Stimulated activated CD4-positive, alpha-beta T cell treated with anti-CD3 and anti-CD28 coated beads, Interleukin-15, amount 100 ng/mL, for 1 hour (primary cell): ENCODE measurements around the gene DNAJC8.

ENCODE experiments used
- DNase-seq, 2 donors: peaks; one replicate each; pipeline ENCODE4 v3.0.0-alpha.2; 2020; ENCODE audit warnings: low read depth in 1 of 2, low spot score in 1 of 2

Gene DNAJC8

DNA sequence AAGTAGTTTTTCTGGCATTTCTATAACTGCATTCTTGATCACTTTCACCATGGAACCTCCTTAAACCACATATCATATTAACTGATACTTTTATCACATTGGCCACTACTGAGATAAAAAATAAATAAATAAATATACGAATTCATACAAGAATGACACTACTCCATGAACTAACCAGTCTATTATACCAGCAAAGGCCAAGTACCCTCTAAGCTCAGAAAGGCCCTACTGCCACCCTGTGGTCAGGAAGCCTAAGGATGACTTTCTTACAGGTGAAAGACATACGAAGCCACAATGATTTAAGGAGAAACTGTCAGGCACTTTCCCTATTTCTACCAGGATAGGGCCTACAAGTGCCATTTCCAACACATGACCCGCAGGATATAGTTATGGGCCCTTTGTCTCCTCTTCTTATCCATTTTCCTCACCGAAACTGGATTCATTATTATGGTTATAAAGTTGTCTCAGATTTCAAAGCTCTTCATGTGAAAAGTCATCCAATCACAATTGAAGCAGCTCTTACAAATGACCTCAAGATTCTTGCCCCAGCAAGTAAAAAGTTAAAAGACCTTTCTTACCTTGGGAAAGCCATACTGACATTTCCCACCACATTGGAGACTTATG lies 23.9 kb downstream of the DNAJC8 start:
- peak; percentile 23 to 26 for DNase-seq

DNA sequence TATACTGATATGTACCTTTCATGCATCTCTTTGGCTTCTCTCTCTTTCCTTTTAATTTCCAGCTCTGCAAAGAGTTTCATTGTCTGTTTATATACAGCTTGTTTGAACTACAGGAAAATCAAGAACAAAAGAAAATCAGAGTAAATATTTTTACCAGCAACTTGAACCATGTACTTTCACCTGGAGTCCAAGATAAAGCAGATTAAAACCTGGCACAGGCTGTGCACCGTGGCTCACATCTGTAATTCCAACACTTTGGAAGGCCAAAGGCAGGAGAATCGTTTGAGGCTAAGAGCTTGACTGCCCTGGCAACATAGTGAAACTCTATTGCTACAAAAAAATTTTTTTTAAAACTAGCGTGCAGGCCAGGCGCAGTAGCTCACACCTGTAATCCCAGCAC lies 27.6 kb downstream of the DNAJC8 start:
- no peak for DNase-seq

DNA sequence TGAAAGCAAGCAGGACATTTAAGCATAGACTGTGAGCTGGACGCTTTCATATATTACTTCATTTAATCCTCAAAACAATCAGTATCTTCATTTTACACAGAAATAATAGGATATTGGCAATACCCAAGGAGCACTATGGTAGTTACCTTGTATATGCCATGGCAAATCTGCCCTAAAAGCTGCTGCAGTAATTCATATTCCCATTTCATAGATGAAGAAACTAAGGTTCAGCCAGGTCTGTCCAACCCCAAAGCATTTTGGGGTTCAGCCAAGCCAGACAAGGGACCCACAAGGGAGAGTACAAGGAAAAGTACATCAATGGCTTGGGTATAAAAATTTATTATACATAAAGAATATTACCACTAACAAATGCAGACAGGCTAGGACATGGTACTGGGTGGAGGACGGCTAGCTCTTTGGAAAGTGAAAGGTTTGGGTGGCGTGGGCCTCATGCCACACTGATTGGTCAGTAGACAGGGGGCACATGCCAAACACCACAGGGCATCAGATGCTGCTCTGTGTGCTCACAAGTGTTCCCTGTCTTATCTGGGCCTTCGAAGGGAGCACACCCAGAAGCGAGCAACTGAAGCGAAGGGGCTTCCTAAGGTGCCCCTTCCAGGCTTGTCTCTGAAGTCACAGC lies 32.5 kb downstream of the DNAJC8 start:
- no peak for DNase-seq

DNA sequence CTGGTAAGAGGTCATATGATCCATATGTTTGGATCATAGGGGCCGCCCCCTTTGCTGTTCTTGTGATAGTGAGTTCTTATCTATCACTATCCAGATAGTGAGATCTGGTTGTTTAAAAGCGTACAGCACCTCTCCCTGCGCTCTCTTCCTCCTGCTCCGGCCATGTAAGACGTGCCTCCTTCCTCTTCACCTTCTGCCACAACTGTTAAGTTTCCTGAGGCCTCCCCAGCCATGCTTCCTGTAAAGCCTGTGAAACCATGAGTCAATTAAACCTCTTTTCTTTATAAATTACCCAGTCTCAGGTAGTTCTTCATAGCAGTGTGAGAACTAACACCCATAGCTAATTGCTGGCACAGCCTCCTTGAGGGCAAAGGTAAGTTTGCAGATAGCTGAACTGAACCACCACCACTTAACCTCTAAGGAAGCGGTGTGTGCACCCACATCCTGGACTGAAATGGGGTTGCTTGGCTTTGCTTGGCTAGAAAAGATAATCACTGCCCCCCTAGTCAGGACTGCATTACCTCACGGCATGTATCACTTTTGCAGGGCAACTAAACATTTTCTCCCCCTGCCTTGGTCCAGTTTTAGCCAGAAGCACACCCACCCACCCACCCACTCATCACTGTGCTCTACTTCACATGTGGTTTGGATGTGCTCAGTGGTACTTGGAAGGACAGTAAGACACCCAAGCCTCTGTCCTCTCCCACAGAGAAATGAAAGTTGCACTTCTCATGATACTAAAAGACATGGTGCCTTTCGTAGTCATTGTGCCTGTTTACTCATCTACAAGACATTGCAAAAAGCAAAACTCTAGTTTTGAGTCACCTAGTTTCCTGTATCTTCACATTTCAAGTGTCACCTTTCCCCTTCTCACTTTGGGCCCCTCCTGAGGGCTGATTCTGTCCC lies 33.2 kb downstream of the DNAJC8 start:
- DNase-seq = peak in 1 of 2 donors; percentile 10

DNA sequence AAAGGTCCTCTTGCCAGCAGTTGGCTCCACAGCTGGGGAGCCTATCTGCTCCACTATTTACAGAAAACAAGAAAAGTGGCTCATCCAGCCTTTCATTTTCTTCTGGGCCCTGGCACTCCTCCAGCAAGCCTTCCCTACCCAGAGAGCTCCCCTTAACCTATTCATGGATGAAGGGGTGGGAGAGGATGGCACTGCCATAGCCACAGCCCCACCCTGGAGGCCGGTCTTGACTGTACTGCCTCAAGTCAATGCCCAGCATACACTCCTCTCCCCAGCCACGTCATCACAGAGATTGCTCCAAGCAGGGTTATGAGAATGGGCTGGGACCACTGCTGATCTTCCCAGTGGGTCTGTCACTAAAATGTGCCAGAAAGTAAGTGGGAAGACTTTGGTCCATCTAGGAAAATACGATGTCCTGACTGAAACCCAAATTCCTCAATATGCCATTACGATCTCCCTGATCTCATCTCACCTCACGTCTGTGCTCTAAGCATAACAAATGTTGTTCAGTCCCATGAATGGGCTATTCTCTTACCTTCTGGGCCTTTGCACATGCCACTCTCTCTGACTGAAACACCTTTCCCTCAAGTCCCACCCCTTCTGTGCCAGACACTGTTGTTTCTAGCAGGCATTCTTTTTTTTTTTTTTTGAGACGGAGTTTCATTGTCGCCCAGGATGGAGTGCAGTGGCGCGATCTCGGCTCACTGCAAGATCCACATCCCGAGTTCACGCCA lies 35.0 kb downstream of the DNAJC8 start:
- no peak for DNase-seq

DNA sequence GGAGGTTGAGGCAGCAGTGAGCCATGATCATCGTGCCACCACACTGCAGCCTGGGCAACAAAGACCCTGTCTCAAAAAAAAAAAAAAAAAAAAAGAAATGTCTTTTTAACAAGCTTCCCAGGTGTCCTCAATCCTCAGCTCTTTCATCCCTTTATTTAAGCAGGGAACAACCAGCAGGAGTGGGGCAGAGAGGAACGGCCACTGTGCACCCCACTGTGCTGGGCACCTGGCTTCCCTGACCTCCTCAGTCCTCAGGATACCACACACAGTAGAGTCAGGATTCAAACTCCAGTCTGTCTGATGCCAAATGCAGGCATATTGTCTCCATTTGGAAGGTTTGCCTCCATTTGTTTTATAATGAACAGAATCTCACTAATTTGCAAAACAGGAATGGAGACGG lies 36.5 kb downstream of the DNAJC8 start:
- no peak for DNase-seq

DNA sequence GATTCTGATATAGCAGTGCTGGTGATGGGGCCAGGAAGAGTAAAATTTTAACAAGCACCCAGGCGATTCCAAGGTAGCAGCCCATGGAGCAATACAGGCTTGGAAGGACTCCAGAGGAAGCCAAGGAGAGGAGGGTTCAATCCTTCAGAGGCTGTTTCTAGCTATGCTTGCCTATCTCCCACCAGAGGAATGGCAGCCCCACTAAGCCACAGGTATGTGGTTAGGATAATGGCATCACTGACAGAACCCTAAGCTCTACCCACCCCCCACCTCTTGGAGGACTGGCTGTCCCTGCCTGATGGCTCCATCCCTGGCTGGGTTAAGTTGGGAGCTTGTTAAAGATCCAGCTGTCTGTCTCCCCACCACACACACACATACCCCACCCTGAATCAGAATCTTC lies 37.0 kb downstream of the DNAJC8 start:
- DNase-seq = no peak

DNA sequence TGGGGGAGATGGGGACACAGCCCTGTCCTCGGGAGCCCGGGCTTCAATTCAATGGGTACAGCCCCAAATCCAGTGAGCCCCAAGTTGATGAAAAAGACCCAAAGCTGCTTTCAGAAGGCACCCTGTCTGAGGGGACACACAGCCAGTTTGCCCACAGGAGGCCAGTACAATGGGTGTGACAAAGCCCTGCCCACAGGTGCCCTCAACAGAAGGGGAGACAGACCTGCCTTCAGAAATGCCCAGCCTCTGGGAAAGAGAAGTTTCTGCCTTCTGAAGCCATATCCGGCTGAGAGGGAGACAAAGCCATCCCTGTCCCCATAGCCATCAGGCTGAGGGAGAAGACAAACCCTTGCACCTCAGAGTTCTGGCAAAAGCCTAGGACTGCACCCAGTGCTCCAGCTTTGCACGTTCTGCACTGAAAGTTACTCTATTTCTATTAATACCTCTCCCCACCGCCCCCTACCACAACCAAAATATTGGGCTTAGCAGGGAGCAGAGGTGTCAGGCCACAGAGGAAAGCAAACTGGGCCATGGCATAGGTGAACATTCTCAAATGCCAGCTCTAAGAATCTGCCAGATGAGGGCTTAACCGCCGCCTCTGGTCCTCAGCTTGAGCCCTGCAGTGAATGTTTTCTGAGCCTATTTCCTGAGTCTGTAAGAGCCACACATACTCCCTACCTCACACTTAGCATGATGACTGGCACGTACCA lies 38.3 kb downstream of the DNAJC8 start:
- DNase-seq = no peak

DNA sequence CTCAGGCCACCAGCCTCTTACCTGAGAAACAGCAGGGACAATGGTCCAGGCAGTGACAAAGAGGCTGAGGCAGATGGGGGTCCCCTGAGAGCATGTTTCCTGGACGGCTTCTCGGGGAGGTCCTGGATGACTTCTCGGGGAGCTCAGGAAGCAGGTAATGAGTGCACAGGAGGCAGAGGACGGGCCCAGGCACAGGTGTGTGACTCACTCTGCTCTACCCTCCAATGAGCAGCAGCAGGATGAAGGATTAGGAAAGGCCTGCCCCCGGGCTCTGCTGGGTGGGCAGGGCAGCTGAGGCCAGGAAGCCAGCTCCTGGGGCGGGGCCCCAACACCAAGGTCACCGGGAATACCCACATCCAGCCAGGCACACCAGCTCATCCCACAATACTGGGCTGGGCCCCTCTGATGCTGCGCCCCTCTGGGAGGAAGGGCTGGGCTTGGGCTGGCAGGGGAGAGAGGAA lies 39.1 kb downstream of the DNAJC8 start:
- DNase-seq = no peak

DNA sequence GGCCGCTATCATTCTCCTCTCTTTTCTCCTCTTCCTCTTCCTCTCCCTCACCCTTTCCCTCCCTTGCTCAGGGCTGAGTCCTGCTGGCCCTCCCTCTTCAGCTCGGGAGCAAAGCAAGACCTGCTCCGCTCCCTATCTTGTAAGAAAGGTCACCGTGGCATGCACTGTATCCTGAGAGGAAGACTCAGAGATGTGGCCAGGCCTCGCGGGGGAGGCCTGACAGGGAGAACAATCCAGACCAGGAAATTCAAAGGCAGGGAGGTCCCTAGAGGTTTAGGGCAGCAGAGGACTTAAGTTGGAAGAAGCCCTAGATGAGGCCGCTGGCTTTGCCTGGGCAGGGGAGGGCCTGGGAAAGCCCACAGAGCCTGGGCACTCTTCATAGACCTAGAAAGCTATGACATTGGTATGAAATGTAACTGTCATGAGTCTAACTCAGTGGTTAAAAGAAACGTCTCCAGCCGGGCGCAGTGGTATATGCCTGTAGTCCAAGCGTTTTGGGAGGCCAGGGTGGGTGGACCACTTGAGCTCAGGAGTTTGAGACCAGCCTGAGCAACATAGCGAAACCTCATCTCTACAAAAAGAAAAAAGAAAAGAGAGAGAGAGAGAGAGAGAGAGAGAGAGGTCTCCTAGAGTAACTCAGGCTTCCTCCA lies 41.7 kb downstream of the DNAJC8 start:
- no peak for DNase-seq

DNA sequence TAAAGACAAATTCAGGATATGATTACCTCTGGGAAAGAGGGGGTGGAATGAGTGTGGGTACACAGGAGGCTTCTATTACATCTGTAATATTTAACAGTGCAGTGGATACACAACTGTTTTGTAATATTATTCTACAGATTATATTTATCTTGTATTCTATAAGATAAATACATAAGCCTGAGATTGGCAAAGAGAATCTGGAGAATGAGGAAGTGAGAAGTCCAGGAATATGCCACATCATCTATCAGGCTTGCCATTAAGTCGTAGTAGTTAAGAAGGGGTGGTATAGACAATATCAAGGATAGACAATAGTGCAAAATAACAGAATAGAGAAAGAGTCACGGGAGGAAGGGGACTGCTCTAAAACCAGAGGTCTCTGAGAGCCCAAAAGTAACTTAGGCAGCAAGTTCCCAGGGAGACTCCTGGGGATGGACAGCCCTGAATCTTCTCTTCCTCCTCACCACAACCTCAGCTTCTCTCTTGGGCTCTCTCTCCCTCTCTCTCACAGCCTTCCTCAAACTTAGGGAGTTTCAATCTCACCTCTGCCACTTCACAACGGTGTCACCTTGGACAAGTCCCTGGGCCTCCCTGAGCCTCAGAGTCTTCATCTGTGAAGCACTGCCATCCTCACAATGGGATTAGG lies 42.4 kb downstream of the DNAJC8 start:
- DNase-seq = no peak

DNA sequence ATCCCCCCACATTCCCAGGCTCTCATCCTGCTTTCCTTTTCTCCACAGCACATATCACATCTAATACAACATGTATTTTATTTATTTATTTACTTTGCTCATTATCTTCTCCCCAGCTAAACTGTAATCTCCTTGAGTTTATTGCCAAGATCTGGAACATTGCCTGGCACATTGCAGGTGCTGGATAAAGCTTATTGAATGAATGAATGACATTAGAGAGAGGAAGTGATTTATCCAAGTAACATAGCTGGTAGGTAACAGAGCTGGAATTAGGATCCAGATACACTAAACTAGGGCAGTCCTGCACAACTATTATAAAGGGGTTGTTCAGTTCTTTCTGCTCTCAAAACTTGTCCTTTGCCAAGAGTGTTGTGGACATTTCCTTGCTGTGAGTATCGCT lies 47.8 kb downstream of the DNAJC8 start:
- DNase-seq = no peak

DNA sequence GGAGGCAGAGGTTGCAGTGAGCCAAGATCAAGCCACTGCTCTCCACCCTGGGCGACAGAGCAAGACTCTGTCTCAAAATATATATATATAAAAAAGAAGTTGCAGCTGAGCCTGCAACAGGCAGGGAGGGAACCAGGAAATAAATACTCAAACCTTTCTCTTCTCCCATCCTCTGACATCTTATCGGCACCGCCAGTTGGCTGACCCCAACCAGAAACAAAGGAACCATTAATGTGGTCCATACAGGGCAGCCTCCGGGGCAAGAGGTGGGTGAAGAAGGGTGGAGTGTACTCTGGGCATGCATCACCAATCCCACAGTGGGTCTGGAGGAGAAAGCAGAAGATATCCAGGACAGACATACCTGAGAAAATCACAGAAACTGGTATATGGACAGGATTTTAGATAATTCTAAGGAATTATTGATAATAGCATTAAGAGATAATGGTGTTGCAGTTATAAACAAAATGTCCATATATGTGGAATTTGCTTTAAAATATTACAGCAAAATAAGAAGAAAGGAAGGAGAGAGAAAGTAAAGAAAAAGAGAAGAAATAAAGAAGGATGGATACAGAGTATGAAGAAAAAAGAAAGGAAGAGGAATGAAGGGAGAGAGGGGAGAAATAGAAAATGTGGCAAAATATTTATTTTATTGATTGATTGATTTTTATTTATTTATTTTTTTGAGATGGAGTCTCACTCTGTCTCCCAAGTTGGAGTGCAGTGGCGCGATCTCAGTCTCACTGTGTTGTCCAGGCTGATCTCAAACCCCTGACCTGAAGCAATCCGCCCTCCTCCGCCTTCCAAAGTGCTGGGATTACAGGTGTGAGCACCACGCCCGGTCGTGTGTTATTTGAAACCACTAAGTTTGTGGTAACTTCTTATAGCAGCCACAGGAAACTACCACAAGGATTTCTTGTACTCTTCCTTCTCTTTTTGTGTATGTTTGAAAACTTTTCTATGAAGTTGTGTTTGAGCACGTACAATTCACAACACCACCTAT lies 52.2 kb downstream of the DNAJC8 start:
- DNase-seq = no peak

DNA sequence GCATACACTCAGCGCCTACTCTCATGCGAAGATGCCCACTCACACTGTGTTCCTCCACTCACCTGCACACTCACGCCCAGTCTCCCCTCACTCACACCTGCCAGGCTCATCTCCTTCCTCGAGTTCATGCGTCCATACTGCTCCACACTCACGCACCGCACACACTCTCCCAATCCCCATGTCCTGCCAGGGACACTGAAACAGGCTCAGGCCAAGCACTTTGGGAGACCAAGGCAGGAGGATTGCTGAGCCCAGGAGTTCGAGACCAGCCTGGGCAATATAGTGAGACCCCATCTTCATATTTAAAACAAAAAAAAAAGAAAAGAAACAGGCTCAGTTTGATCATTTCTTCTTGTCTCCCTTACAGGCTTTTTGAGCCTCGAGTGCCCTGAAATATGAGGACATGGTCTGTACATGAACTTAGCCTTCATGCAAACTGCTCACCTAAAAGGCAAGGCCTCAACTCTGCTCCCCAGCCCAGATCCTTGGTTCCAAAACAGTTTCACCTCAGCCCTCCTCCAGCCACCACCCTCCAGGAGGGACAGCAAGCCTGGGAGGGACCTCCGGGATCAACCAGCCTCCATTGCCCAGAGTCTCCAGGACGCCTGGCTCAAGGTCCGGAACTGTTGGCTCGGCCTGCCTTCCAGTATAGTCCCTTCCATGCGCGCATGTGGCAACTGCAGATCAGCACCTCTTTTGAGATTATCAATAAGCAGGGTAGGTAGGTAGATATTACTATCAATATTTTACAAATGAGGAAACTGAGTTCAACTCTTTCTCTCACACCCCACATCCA lies 53.9 kb downstream of the DNAJC8 start:
- DNase-seq = no peak

DNA sequence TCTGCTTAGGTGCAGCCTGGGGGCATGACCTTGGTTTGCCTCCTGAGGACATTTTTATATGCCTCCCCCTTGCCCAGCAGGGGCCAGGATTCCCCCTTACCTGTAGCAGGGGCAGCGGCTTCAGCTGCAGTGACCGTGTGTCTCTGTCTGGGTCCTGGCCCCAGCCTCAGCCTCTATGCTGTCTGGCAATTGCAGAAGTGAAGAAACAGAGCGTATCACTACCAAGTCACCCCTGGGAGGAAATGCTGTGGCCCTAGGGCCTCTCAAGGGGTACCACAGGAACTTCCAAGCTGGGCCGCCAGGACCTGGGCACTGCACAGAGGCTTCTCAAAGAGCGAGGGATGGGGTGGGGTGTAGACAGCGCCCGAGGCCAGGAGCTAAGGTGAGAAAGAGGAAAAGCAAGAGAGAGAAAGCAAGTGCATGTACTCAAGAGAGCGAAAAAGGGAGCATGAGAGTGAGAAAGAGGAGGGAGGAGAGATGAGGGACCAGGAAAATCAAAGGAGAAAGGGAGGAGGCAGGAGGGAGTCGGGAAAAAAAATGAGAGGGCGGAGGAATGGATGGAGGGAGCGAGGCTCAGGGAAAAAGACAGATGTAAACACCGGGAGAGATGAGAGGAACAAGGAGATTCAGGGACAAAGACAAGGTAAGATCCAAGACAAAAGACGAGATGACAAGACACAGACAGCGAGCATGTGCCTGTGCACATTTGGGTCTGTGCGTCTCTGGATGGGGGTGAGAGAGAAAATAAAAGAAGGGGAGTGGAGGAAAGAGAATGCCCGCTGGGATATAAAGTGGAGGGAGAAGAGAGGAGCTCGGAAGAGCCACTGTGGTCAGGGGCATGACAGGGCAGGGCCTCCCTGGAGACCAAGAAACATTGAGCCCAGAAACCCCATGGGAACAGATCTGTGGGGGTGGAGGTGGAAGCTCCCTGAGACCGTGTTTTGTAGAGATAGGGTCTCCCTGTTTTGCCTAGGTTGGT lies 56.0 kb downstream of the DNAJC8 start, which contains the start of gene PTAFR:
Gene PTAFR (minus strand): TSS at position 199 of the 979 bp plus-strand sequence. CDS start 25,669 bp downstream, outside the sequence.
- no peak for DNase-seq

DNA sequence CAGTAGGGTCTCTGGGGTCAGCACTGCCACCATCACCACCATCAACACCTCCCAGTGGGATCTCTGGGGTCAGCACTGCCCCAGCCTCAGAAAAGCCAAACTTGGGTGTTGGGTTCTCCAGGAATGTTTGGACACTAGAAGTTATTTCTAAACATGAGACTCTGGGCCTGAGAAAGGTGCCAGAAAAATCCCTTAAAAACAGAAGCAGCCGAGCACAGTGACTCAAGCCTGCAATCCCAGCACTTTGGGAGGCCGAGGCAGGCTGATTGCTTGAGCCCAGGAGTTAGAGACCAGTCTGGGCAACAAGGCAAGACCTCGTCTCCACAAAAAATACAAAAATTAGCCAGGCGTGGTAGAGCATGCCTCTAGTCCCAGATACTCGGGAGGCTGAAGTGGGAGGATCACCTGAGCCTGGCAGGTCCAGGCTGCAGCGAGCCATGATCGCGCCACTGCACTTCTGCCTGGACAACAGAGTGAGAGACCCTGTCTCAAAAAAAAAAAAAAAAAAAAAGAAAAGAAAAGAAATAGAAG lies 56.8 kb downstream of the DNAJC8 start:
- no peak for DNase-seq
